ENCODE measurements around the gene CACNG7.
"Not testable (repeated sequence)": the region's sequence is repeated elsewhere in the genome, so short reads cannot be mapped to it uniquely, and the experiment has no call there.

The CACNG7 gene

GRCh38 chr19:53906211-53907192 is 2.6 kb upstream of the CACNG7 start:
- DNase-seq, result no peak

GRCh38 chr19:53907193-53907581 is 1.9 kb upstream of the CACNG7 start:
- no peak for DNase-seq

GRCh38 chr19:53907690-53908089 is 1.4 kb upstream of the CACNG7 start:
- DNase-seq, result no peak

- no peak for DNase-seq
Observed at GRCh38 chr19:53908106-53908934, 758 bp upstream of the CACNG7 start.

GRCh38 chr19:53909471-53910169 is 542 bp downstream of the CACNG7 start:
- DNase-seq, result no peak

- DNase-seq, result no peak
Observed at GRCh38 chr19:53910170-53910518, 1.1 kb downstream of the CACNG7 start.

- no peak for DNase-seq
Observed at GRCh38 chr19:53912653-53913052, 3.6 kb downstream of the CACNG7 start.

GRCh38 chr19:53915000-53915399 is 5.9 kb downstream of the CACNG7 start:
- no peak for DNase-seq

- no peak for DNase-seq
Observed at GRCh38 chr19:53916004-53916403, 6.9 kb downstream of the CACNG7 start.

- no peak for DNase-seq
Observed at GRCh38 chr19:53917356-53917755, 8.3 kb downstream of the CACNG7 start.

- no peak for DNase-seq
Observed at GRCh38 chr19:53927739-53928138, 18.7 kb downstream of the CACNG7 start.

- no peak for DNase-seq
Observed at GRCh38 chr19:53936029-53936428, 27.0 kb downstream of the CACNG7 start.

GRCh38 chr19:53942001-53942786 is 33.1 kb downstream of the CACNG7 start:
- DNase-seq, result no peak

GRCh38 chr19:53944416-53944815 is 35.3 kb downstream of the CACNG7 start:
- DNase-seq, result no peak

- DNase-seq, result no peak
Observed at GRCh38 chr19:53944933-53945332, 35.9 kb downstream of the CACNG7 start.

- no peak for DNase-seq
Observed at GRCh38 chr19:53945441-53945840, 36.4 kb downstream of the CACNG7 start.

GRCh38 chr19:53945998-53946397 is 36.9 kb downstream of the CACNG7 start:
- DNase-seq, result no peak

- DNase-seq, result no peak
Observed at GRCh38 chr19:53947624-53948023, 38.5 kb downstream of the CACNG7 start.

- not testable (repeated sequence) for DNase-seq
Observed at GRCh38 chr19:53948611-53949010, 39.5 kb downstream of the CACNG7 start.

GRCh38 chr19:53951436-53951835 is 42.4 kb downstream of the CACNG7 start:
- no peak for DNase-seq

- DNase-seq, result no peak
Observed at GRCh38 chr19:53951947-53952346, 42.9 kb downstream of the CACNG7 start.

- no peak for DNase-seq
Observed at GRCh38 chr19:53953383-53953782, 44.3 kb downstream of the CACNG7 start.
